ENCODE data around the gene SH3BP2.

- TF ChIP-seq REST (IDR thresholded peaks at IDR 0.05; ENCODE audit: insufficient read depth in 1 of 2, low read depth in 2 of 2, low read length in 2 of 2) (no peak), TAF1 (IDR thresholded peaks at IDR 0.05; ENCODE audit: borderline replicate concordance, insufficient read depth, low read length) (no peak)
These were observed 15.1 kb downstream of the SH3BP2 start for GRCh38 chr4:2808001-2808400.

Measured in PFSK-1 (cell line).